ENCODE results near the gene KCNA2. TPM values are rescaled to one million over a fixed set of nuclear protein-coding genes. Genes with fewer than 3 reads are reported as not detected.

KCNA2 gene
- total and polyA plus RNA-seq, 2 donors (not counting 1 experiment from before 2014, with no cell fraction given) = 0.39 to 0.59 TPM

GRCh38 chr1:110645821-110646735 lies 39.9 kb upstream of the KCNA2 start:
- DNase-seq = no peak
- Histone ChIP-seq H3K27me3 (replicated peaks in 1 of 4; ENCODE audit: control extremely low read depth in 1 of 4, control insufficient read depth in 3 of 4, insufficient read depth in 4 of 4, low read length in 3 of 4) (no peaks in the 10 kb centered on the region), H3K9me3 (ENCODE audit: control extremely low read depth in 1 of 3, control insufficient read depth in 2 of 3, insufficient read depth in 1 of 3, low read length in 2 of 3) (no peaks in the 10 kb centered on the region), H3K4me3 (ENCODE audit: control extremely low read depth in 1 of 5, extremely low read depth in 1 of 5, insufficient read depth in 1 of 5, low read depth in 2 of 5, low read length in 4 of 5) (no peak overlapping the region), H3K4me1 (ENCODE audit: control insufficient read depth in 2 of 2, insufficient read depth in 2 of 2, low read length in 2 of 2) (peaks cover 13 to 15% of the 10 kb centered on the region in 2 donors), H3K4me2 (replicated peaks; ENCODE audit: low read depth, low read length, poor library complexity, severe bottlenecking) (no peak overlapping the region), H3K36me3 (replicated peaks in 1 of 2; ENCODE audit: control extremely low read depth in 1 of 2, control insufficient read depth in 1 of 2, extremely low read depth in 1 of 2, insufficient read depth in 2 of 2, low read length in 1 of 2) (no peaks in the 10 kb centered on the region), H2AFZ (ENCODE audit: insufficient read depth, low read depth, low read length, poor library complexity, severe bottlenecking) (no peak overlapping the region), H3K9ac (ENCODE audit: low read length) (no peak overlapping the region), H3K79me2 (ENCODE audit: control insufficient read depth, insufficient read depth, low read length) (no peaks in the 10 kb centered on the region), H3K27ac (ENCODE audit: low read length in 2 of 2) (no peak overlapping the region), H4K20me1 (ENCODE audit: control insufficient read depth, insufficient read depth, low read length, poor library complexity, severe bottlenecking) (no peaks in the 10 kb centered on the region)
- Mint-ChIP-seq H3K27me3 (peaks cover 6% of the 10 kb centered on the region), H3K9me3 (ENCODE audit: insufficient read depth) (no peaks in the 10 kb centered on the region), H3K4me1 (peaks cover 17% of the 10 kb centered on the region), H3K27ac (no peak overlapping the region), H3K4me3 (no peak overlapping the region)
- no peak for ATAC-seq (ENCODE audit: low read depth)
- intact Hi-C loops (cut with micrococcal nuclease) = loop anchor here (2.0 kb wide), 1 partner anchor 15 kb away; no protein-coding TSS in a partner anchor
- TF ChIP-seq EZH2 (IDR thresholded peaks at IDR 0.05; ENCODE audit: borderline replicate concordance, insufficient read depth, low read depth, low read length, poor library complexity, severe bottlenecking) (no peak), CTCF (IDR thresholded peaks at IDR 0.05) (no peak)
- ChIA-PET POLR2A (no interaction called here), CTCF (interaction anchor here (0.5 to 5.8 kb wide), 6 partner anchors 10 to 120 kb away, joined by 3 to 29 read pairs (median 6); no protein-coding TSS in a partner anchor)
- 80% methylated on average over 1 of the region's 4 CpGs for WGBS (ENCODE audit: insufficient coverage)

GRCh38 chr1:110645211-110645610 lies 39.1 kb upstream of the KCNA2 start:
- no peak overlapping the region for H2AFZ ChIP-seq (ENCODE audit: insufficient read depth, low read depth, low read length, poor library complexity, severe bottlenecking)
- H3K27me3 Mint-ChIP-seq = peaks cover 6% of the 10 kb centered on the region

More at GRCh38 chr1:110645211-110645610, 39.1 kb upstream of the KCNA2 start:
- H3K9me3 ChIP-seq (ENCODE audit: control extremely low read depth in 1 of 3, control insufficient read depth in 2 of 3, insufficient read depth in 1 of 3, low read length in 2 of 3) = no peaks in the 10 kb centered on the region
- no peaks in the 10 kb centered on the region for H3K36me3 ChIP-seq (replicated peaks in 1 of 2; ENCODE audit: control extremely low read depth in 1 of 2, control insufficient read depth in 1 of 2, extremely low read depth in 1 of 2, insufficient read depth in 2 of 2, low read length in 1 of 2)
- H3K4me2 ChIP-seq (replicated peaks; ENCODE audit: low read depth, low read length, poor library complexity, severe bottlenecking) = no peak overlapping the region
- peaks cover 17% of the 10 kb centered on the region for H3K4me1 Mint-ChIP-seq
- ATAC-seq (ENCODE audit: low read depth) (no peak), DNase-seq (no peak)
- H3K9ac ChIP-seq (ENCODE audit: low read length) = no peak overlapping the region
- no peak overlapping the region for H3K4me3 ChIP-seq (ENCODE audit: control extremely low read depth in 1 of 5, extremely low read depth in 1 of 5, insufficient read depth in 1 of 5, low read depth in 2 of 5, low read length in 4 of 5)
- H3K27me3 ChIP-seq (replicated peaks in 1 of 4; ENCODE audit: control extremely low read depth in 1 of 4, control insufficient read depth in 3 of 4, insufficient read depth in 4 of 4, low read length in 3 of 4) = no peaks in the 10 kb centered on the region
- no peak for TF ChIP-seq CTCF (IDR thresholded peaks at IDR 0.05)
- no peak for TF ChIP-seq EZH2 (IDR thresholded peaks at IDR 0.05; ENCODE audit: borderline replicate concordance, insufficient read depth, low read depth, low read length, poor library complexity, severe bottlenecking)
- POLR2A ChIA-PET = interaction anchor here (1.1 kb wide), 1 partner anchor 29 kb away, joined by 4 read pairs; the partner anchor contains the start of gene KCNA3
- intact Hi-C loops (cut with micrococcal nuclease) = loop anchor here (2.0 kb wide), 1 partner anchor 14 kb away; no protein-coding TSS in a partner anchor
- no peaks in the 10 kb centered on the region for H3K9me3 Mint-ChIP-seq (ENCODE audit: insufficient read depth)
- H3K27ac ChIP-seq (ENCODE audit: low read length in 2 of 2) = no peak overlapping the region
- no peak overlapping the region for H3K27ac Mint-ChIP-seq
- CTCF ChIA-PET = interaction anchor here (1.7 to 5.8 kb wide), 3 partner anchors 9 to 121 kb away, joined by 6 to 29 read pairs (median 17); no protein-coding TSS in a partner anchor
- H3K4me3 Mint-ChIP-seq = no peak overlapping the region
- H4K20me1 ChIP-seq (ENCODE audit: control insufficient read depth, insufficient read depth, low read length, poor library complexity, severe bottlenecking) = no peaks in the 10 kb centered on the region
- H3K79me2 ChIP-seq (ENCODE audit: control insufficient read depth, insufficient read depth, low read length) = no peaks in the 10 kb centered on the region
- peaks cover 13 to 15% of the 10 kb centered on the region in 2 donors for H3K4me1 ChIP-seq (ENCODE audit: control insufficient read depth in 2 of 2, insufficient read depth in 2 of 2, low read length in 2 of 2)

Measured in B cell (primary cell).